GM03348 (cell line): ENCODE results near the gene SMIM38.
"Not testable (repeated sequence)": the region's sequence is repeated elsewhere in the genome, so short reads cannot be mapped to it uniquely, and the experiment has no call there.

ENCODE experiments used
- DNase-seq: peaks from one replicate; pipeline ENCODE4 v3.0.0; 2012; ENCODE audit warnings: low spot score

The SMIM38 gene

DNA sequence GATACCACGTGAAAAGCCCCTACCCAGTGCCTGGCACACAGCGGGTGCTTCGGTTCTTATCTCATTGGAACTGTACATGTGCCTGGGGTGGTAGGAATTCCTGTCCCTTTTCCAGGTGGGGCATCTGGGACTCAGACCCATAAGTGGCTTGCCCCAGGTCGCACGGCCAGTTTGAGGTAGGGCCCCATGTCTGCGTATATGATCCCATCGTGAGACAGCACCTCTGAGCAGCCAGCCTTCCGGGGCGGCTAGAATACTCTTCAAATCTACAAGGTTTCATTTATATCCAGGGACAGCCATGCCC, 33.5 kb upstream of the SMIM38 start:
- DNase-seq = no peak

DNA sequence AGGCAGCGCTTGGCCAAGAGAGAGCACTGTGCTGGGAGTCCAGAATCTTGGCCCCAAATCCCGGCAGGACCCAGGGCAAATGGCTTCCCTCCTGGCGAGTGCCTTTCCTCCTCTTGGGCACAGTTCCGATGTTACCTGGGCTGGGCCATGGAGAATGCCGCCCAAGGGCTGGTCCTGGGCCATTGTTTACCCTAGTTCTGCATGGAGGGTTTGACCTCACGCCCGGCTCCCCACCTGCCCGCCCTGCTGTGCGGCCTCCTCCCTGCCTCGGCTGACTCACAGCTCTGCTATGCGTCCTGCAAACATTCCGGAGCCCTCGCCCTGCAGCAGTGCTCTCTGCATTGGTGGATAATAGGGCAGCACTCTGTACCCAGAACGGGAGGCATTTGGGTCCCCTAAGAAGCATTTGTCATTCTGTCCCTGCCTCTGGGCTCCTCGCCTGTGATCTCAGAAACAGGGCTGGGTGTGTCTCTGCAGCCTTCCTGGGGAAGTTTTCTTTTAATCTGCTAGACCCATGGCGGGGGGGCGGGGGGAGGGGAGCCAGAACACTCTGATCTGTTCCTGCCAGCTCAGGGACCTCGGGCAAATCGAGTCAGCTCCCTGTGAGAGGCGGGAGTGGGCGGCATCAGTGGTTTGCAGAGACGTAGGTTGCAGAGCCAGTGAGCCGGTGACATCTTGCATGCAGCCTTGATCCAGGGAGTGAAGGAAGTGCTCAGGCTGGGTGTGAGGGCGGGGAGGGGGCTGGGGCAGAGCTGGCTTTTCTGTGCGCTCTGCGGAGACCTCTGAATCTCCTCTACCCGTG, 32.9 kb upstream of the SMIM38 start:
- DNase-seq = peak; percentile 93

DNA sequence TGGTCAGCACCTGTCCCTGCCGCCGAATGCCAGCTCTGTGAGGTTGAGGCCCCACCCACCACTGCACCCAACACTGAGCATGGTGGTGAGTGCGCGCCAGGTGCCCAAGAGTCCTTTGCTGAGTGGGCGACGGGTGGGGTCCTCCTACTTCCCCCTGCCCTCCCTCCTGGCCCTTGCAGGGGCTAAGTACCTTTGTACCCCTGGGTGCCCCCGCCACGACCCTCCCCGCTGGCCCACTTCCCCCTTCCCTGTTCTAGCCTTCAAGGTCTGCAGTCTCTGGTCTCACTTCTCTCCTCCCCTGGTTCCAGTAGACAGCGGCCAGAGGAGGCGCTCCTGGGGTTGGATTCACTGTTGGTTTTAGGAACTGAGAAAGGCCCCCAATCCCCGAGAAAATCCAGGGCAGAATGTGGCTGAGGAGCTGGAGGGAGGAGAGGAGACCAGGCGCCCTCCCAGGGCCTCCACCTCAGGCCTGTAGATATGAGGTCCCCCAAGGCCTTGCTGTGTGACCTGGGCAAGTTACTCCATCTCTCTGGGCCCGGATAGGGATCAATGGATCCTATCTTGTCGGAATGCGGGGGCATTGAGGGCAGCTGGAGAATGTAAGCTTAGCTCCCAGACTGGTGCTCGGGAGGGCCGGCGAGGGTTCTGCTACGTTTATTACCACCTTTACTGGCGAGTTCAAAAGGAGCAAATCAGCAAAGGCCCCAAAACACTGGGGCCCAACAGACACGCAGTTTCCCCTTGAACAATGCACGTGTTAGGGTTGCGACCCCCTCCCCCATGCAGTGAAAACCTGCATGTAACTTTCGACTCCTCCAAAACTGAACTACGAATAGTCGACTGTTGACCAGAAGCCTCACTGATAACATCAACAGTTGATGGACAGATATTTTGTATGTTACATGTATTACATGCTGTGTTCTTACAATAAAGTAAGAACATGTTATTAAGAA, 31.9 kb upstream of the SMIM38 start:
- DNase-seq = no peak

DNA sequence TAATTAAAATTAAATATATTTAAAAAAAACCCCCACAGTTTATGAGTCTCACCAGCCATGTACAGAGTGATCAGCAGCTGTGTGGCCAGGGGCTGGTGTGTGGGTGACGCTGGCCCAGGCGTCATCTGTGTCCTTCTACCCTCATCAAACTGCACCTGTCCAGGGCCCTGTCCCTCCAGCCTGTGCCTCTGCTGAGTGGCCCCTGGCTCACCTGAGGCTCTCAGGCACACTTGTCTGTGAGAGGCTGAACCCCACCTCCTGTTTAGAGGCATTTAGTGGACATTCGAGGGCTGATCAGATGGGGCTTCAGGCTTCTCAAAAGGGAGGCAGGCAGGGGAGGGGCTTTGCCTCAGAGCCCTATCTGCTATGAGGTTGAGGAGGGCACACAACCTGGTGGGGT, 29.9 kb upstream of the SMIM38 start:
- no peak for DNase-seq

DNA sequence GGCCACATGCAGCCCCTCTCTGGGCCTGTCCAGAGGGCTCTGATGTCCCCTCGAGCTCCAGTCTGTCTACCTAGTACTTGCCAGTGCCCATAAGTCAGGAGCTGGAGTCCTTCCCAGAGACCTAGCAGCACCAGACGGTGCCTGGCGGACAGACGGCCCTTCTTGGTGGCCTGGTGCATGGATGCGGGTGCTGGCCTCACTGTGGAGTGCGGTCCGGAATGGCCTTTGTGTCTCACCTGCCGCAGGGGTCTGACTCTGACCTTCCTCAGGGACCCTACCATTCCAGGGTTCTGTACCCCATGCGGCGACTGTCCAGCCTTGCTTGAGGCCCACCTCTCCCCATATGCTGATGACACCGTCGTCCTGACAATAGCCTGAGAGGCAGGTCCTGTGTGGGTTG, 29.4 kb upstream of the SMIM38 start:
- no peak for DNase-seq

DNA sequence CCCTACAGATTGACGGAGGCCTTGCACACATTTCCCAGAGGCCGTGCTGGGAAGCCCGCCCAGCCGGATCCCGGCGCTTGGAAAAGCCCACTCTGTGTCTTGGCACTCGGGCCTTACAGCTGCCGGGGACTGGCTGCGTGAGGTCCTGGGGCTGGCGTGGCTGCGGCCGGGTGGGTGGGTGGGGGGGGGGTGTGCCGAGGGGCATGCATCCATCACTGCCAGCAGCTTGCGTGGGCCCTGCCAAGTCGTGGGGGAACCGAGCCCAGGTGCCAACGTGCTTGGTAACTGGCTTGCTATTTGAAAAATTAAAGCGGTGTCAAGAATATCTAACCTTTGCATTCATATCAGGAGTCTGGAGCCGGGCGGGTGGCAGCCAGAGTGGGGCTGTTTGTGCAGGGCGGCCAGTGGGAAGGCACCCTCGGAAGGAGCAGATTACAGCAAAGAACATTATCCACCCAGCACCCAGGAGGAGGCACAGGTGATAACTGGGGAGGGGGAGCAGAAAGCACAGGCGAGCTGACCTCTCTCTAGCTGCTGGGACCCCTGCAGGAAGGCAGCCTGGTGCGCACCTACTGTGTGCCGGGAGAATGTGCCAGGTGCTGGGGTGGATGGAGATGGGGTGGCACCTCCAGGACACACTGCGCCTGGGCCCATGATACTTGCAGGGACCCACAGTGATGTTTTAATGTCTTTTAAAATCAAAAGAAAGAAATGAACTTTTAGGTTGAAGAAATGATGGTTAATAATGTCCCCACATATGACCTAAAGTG, 28.5 kb upstream of the SMIM38 start:
- no peak for DNase-seq

DNA sequence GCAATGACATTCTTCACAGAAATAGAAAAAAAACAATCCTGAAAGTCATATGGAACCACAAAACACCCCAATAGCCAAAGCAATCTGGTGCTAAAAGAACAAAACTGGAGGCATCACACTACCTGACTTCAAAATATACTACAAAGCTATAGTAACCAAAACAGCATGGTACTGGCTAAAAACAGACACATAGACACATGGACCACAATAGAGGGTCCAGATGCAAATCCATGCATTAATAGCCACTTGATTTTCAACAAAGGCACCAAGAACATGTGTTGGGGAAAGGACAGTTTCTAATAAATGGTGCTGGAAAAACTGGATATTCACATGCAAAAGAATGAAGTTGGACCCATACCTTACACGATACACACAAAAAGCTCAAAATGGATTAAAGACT, 27.9 kb upstream of the SMIM38 start:
- DNase-seq = no peak

DNA sequence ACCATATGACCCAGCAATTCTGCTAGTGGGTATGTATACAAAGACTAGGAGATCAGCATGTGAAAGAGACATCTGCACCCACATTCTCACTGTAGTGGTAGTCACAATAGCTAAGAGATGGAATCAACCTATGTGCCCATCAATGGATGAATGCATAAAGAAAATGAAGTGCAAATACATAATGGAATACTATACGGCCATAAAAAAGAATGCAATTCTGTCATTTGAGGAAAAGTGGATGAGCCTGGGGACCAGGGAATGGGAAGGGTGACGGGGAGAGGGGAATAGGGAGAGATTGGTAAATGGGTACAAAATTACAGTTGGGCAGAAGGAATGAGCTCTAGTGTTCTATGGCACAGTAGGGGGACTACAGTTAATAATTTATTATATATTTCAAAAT, 26.7 kb upstream of the SMIM38 start:
- no peak for DNase-seq

DNA sequence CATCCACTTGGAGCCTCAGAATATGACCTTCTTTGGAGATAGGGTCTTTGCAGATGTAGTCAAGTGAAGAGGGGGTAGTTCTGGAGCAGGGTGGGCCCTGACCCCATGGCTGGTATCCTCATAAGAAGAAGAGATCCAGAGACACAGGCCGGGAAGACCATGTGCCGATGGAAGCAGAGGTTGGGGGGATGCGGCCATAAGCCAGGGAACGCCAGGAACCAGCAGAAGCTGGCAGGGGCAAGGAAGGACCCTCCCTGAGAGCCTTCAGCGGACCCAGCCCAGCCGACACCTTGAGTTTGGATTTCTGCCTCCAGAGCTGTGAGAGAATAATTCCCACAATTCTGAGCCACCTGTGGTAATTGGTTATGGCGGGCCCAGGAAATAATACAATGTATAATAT, 26.1 kb upstream of the SMIM38 start:
- DNase-seq = no peak

DNA sequence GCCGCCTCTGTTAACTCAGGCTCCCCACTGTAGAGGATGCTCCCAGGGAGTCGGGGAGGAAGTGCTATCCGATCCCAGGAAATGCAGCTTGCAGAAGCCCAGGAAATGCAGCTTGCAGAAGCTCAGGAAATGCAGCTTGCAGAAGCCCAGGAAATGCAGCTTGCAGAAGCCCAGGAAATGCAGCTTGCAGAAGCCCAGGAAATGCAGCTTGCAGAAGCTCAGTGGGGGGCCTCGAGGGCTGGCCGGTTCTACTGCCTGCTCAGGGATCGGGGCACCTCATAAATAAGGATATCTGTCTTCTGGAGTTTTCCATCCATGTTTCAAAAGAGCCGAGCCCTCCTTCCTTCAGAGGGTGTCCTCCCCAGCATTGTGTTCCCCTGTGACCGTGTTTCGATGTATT, 25.1 kb upstream of the SMIM38 start:
- no peak for DNase-seq

DNA sequence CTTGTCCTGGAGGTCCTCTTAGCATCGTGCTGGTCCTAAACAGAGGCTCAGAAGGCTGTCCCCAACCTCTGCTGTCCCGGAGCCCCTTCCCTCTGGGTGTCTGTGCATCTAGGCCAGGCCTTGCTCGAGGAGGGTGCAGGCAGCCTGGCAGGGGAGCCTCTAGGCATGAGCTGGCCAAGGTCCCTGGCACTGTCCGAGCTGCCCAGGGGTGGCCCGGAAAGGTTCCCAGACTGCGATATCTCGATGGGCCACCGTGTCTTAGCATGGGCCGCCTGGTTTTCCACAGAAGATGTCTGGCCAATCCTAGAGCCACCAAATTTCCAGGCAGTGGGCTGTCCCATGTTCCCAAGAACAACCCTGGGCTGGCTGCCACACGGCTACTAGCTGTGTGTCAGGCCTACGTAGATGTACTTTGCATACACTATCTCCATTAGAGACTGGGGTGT, 24.6 kb upstream of the SMIM38 start:
- DNase-seq = no peak

DNA sequence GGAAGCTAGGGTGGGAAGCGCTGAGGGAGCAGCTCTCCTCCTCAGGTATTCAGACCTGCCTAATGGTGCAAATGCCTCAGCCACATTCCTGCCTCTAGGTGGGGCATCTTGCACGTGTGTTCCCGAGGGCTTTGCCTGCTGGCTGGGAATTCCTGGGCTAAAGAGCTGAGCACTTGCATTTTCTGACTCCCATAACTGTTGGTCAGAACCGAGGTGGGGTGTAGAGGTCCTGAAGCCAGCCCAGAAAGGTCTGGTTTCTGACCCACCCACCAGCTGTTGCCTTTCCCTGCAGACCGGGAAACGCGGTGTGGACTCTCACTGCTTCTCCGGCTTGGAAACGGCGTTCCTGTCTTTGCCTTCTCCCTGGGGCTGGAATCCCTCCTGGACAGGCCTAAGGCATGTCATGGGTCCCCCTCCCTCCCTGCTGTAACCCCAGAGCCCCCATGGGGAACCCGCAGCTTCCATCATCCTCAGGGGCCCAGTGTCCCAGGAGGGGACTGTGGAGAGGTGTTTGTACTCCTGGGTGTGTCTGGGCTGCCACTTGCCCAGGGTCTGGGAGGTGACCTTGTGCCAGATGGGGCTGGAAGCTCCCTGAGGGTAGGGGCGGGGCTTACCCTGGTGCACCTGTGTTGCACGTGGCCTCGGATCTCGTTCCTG, 24.0 kb upstream of the SMIM38 start:
- DNase-seq = peak; percentile 91

DNA sequence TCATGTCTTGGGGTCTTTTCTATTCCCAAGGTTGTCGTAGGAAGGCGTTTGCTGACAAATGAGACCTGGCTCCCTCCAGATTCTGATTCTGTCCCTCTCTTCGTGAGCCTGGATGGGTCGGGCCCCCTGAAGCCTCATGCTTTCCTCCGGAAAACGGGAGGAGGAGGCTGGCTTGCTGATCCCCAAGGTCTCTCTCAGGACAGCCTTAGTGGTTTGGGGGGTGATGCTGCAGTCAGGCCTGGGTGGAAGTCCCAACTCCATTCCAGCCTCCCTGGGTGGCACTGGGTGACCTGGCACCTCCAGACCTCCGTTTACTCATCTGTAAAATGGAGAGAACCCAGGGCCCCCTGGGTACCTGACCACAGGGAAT, 23.4 kb upstream of the SMIM38 start:
- no peak for DNase-seq

DNA sequence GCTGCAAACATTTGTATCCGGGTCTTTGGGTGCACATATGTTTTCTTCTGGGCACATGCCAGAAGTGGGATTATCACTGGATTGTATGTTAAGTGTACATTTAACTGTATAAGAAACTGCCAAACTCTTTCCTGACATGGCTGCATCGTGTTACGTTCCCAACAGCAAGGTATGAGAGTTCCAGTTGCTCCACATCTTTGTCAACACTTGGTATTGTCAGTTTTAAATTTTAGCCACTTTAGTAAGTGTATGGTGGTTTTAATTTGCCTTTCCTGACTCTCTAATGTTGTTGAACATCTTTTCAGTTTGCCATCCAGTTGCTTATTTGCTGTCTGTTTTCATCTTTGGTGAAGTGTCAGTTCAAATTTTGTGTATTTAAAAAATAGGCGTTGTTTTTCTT, 22.5 kb upstream of the SMIM38 start:
- no peak for DNase-seq

DNA sequence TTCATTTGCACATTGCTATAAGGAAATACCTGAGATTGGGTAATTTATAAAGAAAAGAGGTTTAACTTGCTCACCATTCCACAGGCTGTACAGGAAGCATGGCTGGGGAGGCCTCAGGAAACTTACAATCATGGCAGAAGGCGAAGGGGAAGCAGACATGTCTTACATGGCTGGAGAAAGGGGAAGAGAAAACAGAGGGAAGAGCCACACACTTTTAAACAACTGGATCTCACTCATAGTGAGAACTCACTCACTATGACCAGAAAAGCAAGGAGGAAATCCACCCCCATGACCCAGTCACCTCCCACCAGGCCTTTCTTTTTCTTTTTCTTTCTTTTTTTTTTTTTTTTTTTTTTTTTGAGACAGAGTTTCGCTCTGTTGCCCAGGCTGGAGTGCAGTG, 21.6 kb upstream of the SMIM38 start:
- not testable (repeated sequence) for DNase-seq

DNA sequence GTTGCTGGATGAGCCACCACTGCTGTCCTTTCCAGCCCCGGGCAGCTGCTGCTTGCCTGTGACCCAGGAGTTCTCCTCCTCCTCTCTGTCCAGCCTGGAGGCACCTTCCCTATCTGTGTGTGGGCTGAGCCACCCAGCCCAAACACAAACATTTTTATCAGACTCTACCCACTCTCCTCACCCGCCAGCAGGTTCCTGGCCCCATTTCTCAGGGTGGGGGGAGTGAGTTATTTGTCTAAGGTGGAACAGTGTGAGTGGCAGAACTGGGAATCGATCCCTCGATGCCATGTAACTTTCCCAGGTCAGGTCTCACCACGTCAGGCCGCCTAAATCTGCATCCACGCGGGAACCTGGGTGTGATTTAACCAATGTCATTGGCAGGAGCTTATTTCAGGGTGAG, 20.8 kb upstream of the SMIM38 start:
- DNase-seq = no peak

DNA sequence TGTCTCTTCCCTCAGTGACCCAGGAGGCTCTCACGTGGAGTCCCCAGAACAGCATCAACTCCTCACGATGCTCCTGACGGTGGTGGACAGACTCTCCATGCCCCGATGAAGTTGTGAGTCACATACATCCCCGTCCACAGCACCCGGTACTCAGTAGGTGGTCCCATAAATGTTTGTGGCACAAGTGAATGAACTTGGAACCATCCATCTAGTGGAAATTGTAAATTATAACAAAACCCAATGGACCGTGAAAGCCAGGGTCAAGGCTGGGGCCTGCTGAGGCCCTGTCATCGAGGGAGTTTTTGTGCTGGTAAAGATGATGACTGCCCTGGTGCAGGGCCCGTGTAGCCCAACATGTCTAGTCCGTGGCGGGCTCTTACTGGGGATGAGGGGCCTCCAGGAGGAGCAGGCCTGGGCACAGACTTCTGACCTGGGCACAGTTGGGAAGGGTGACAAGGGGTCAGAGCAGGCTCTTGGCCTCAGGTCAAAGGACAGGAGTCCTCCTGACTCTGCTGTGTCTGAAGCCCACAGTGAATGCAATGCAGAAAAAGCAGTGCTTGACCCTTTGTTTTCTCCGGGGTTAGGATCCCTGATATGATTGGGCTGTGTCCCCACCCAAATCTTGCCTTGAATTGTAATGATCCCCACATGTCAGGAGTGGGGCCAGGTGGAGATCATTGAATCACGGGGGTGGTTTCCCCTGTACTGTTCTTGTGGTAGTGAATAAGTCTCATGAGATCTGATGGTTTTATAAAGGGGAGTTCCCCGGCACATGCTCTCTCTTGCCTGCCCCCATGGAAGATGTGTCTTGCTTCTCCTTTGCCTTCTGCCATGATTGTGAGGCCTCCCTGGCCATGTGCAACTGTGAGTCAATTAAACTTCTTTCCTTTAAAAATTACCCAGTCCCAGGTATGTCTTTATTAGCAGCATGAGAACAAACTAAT, 20.0 kb upstream of the SMIM38 start:
- DNase-seq = no peak

DNA sequence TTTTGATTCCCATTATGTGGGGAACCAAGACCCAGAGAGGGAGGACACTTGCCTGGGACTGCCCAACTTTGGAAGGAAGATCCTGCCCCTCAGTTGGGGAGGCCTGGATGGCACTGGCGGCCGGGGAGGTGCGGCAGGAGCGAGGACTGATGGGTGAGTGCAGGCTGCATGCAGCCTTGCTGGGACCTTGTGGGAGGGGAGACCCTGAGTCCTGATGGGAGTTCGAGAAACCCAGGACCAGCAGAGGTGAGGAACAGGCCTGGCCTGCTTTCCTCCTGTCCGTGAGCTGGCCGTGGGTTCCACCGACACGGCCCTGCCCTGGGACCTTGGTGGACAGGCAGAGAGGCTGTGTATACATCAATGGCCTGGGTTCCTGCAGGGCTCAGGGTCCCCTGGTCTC, 19.3 kb upstream of the SMIM38 start:
- no peak for DNase-seq

DNA sequence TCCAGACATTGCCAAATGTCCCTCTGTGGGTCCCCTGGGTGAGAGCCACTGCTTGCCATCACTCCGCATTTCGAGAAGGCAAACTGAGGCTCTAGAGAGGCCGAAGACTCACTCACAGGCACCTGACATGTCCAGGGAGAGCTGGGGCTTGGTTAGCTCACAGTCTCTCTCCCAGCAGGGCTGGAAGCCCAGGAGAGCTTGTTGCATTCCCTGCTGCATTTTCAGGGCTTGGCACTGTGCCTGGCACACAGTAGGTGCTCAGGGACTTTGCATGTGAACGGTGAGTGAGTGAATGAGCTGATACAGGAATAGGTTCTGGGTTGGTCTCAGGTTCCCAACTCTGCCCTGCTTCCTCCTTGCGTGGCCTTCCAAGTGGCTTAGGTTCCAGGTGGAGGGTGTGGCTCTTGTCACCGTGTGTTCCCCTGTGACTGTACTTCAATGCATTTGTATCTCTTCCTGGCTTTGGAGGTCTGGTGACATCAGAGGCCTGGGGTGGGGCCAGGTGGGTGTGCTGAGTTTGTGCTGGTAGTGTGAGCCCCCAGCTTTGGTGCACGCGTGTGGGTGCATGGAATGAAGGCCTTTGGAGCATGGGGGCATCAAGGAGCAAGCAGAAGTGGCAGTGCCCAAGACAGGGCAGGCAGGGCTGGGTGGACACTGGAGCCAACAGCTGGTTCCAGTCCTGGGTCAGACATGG, 18.4 kb upstream of the SMIM38 start:
- no peak for DNase-seq

DNA sequence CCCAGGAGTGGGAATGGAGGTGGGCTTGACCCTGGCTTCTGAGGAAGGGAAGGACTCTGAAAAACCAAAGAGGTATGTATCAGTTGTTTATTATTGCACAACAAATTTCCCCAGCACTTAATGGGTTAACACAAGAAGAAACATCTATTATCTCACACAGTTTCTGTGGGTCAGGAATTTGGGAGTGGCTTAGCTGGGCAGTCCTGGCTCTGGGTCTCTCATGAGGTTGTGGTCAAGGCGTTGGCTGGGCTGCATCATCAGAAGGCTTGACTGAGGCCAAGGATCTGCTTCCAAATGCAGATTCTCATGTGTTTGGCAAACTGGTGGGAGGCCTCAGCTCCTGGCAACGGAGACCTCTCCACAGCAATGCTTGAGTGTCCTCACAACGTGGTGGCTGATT, 17.5 kb upstream of the SMIM38 start:
- DNase-seq = peak; percentile 71
